Superior temporal gyrus (tissue), 1 donor: ENCODE measurements around the gene PPM1J.

Source experiments
- DNase-seq: peaks from one replicate; pipeline ENCODE4 v3.0.0-alpha.2; 2016; ENCODE audit errors: extremely low spot score

Gene PPM1J

DNA sequence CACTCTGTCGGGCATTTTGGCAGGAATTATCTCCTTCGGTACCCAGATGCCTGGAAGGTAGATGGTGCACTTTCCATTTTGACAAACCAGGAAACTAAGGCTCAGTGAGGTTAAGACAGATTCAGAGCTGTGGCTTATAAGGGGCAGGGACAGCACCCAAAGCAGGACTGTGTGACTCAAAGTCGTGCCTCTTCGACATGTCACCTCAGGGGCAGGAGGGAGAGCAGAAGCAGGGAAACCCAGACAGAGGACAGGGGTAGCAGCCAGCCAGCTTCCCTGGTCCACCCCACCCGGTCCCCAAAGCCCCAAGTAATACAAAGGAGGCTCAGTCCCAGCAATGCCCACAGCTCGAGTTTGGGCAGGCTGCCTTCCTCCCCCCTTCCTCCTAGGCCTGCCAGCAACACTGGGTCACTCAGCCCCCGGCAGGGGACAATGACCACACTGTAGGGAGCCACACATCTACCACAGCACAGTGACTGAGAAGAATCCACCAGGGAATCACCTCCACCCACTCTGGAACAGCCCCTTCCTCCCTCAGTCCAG is 10.7 kb downstream of the PPM1J start:
- DNase-seq: peak; percentile 86

DNA sequence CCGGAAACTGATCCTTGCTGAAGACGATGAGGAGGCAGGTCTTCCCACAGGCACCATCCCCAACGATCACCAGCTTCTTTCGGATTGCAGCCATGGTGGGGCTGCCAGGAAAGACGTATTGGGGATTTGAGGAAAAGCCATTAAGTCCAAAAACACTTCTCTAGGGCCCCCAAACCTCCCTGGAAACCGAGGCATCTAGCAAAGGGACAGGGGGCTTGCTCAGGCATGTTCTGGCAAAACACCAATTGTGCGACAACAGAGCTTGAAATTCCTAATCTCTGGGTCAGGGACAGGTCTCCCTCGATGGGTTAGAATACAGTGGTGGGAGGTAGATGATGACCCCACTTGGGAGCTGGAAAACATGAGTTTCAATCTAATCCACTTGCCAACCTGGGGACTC is 11.4 kb downstream of the PPM1J start:
- no peak for DNase-seq

- no peak for DNase-seq
Observed at GRCh38 chr1:112702420-112703261, 12.5 kb downstream of the PPM1J start.

DNA sequence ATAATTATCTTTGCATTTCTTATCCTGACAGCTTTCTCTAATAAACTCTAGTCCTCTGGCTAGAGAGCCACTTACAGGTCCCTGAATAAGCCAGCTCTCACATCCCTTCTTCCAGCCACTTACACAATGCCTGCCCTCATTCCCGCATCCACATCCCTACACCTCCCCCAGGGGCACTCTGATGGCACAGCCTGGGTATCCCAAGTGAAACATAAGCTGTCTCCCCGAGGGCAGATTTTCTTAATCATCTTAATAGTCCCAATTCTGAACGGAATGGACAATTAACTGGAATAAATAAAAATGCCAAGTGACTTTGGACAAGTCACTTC is 13.1 kb downstream of the PPM1J start:
- no peak for DNase-seq

- no peak for DNase-seq
Observed at GRCh38 chr1:112701227-112702066, 13.7 kb downstream of the PPM1J start.

GRCh38 chr1:112700290-112701226 is 14.6 kb downstream of the PPM1J start:
- peak; percentile 94 for DNase-seq

DNA sequence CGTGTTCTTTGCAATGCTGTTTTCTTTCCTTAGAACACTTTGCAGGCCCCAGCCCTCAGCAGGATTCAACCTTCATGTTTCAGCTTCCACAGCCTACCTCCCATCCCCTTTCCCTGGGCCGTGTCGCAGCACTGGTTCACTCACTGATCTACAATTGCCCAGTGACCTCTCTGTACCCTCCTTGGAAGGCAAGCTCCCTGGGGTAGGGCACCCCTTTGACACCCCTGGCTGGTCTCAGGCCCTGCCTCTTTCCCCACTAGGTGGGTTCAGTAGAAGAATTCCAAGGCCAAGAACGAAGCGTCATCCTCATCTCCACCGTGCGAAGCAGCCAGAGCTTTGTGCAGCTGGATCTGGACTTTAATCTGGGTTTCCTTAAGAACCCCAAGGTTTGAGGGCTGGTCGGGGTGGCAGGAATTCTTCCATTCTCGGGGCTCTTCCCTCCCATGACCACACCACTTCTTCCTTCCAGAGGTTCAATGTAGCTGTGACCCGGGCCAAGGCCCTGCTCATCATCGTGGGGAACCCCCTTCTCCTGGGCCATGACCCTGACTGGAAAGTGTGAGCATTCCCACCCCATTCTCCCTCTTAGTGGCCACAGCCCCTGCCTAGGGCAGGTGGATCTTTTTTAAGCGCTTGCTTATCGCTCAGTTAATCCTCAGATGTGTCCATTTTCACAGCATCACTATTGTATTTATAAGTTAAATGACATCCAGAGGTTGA is 15.5 kb downstream of the PPM1J start:
- DNase-seq: no peak

GRCh38 chr1:112698366-112699310 is 16.5 kb downstream of the PPM1J start:
- no peak for DNase-seq

- DNase-seq: no peak
Observed at GRCh38 chr1:112697781-112698201, 17.3 kb downstream of the PPM1J start.

DNA sequence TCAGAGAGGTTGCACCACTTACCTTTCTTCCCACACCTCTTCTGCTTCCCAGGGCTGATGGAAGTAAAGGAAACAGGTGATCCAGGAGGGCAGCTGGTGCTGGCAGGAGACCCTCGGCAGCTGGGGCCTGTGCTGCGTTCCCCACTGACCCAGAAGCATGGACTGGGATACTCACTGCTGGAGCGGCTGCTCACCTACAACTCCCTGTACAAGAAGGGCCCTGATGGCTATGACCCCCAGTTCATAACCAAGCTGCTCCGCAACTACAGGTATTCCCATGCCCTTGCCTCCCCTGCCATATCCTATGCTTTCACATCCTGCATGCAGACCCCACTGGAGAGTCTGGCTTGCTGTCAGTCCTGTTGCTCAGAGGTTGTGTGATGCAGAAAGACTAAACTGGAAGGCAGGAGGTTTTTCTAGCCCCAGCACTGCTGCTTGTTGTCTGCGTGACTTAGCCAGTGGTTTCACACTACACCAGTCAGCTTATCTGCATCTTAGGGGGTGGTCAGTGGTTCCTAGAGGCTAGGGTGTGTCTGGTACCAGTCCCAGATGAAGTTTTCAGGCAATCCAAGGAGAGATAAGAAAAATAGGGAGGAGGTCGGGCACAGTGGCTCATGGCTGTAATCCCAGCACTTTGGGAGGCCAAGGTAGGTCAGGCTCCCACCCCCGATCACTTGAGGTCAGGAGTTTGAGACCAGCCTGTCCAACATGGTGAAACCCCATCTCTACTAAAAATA is 18.4 kb downstream of the PPM1J start:
- DNase-seq: no peak

GRCh38 chr1:112695276-112695675 is 19.9 kb downstream of the PPM1J start:
- DNase-seq: no peak

DNA sequence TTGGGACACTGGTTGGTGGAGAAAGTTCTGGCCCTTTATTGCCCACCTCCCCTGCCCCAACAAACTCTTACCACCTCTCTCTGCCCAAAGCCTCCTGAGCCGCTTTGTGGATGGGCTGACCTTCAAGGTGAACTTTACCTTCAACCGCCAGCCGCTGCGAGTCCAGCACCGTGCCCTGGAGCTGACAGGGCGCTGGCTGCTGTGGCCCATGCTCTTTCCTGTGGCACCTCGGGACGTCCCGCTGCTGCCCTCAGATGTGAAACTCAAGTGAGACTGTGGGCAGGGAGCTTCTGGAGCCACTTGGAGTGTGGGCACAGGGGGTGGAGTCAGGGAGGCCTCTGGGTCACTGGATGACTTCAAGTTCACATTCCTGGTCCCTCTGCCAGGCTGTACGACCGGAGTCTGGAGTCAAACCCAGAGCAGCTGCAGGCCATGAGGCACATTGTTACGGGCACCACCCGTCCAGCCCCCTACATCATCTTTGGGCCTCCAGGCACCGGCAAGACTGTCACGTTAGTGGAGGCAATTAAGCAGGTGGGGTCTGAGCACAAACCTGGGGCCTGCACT is 20.7 kb downstream of the PPM1J start:
- no peak for DNase-seq

- DNase-seq: no peak
Observed at GRCh38 chr1:112693821-112694220, 21.3 kb downstream of the PPM1J start.

DNA sequence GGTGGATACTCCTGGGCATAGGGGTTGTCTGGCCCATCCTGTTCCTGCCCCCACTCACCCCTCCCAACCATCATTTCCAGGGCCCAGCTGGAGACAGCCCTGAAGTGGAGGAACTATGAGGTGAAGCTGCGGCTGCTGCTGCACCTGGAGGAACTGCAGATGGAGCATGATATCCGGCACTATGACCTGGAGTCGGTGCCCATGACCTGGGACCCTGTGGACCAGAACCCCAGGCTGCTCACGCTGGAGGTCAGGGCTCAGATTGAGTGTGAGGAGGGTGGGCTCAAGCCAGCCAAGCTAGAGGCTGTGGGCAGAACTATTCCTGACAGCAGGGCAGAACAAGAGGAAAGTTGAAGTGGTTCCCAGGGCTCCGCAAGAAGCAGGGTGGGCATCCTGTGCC is 22.5 kb downstream of the PPM1J start:
- DNase-seq: no peak

GRCh38 chr1:112689842-112690237 is 25.3 kb downstream of the PPM1J start:
- DNase-seq: no peak

DNA sequence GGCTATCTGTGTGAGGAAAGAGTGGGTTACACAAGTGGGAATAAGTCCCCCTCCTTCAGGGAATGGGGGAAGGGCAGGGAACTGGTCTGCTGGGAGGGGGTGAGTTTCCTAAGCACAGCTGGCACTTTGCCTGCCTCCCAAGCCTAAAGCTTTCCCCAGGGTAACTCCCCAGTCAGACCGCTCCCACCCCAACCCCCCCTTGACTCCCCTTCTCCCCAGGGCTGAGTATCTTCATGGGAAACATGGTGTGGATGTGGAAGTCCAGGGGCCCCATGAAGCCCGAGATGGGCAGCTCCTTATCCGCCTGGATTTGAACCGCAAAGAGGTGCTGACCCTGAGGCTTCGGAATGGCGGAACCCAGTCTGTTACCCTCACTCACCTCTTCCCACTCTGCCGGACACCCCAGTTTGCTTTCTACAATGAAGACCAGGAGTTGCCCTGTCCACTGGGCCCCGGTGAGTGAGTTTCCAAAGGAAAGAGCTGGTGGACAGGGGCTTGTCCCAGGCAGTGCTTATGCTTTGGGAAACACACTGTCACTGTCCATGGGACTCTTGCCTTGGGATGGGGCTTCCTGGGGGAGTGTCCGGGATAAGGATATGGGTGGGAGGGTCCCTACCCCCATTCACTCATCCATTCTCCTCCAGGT is 25.8 kb downstream of the PPM1J start:
- no peak for DNase-seq

DNA sequence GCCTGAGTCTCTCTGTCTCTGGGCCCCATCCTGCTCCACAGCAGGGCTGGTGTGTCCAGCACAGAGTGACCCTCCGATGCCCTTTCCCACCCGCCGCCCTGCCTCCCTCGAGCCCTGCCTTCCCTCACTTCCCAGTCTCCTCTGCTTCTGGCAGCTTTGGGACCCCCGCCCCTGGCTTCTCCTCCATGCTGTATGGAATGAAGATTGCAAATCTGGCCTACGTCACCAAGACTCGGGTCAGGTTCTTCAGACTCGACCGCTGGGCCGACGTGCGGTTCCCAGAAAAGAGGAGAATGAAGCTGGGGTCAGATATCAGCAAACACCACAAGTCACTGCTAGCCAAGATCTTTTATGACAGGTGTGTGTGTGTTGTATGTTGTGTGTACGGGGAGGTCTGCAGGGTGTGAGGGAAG is 26.3 kb downstream of the PPM1J start:
- DNase-seq: no peak

- DNase-seq: no peak
Observed at GRCh38 chr1:112687785-112688496, 27.2 kb downstream of the PPM1J start.
